ENCODE results near the gene NCKAP5. TPM values are rescaled to one million over a fixed set of nuclear protein-coding genes. Genes with fewer than 3 reads are reported as not detected.

The NCKAP5 gene
- total RNA-seq (2021; fragmentation: NEBNext Ultra II Directional; extraction: Animal tissue kit (Norgen Biotek cat#: 25700)) (0.46 and 0.86 TPM in 2 replicates), polyA plus RNA-seq (2011; rRNA removed) (0.13 and 0.27 TPM in 2 replicates), polyA minus RNA-seq (2011; rRNA and poly(A)+ RNA removed) (0.41 and 0.98 TPM in 2 replicates)
- 0.13 TPM for polyA plus RNA-seq (2011; cell fraction: cytosol; rRNA removed)
- 0.41 TPM for polyA plus RNA-seq (2011; cell fraction: nucleus; rRNA removed)
- polyA plus RNA-seq (2012, experiment 1 of 2): 0.23 to 0.33 TPM (median 0.28 TPM) in 4 replicates
- polyA plus RNA-seq (2012, experiment 2 of 2): not detected
- polyA plus RNA-seq (2013, experiment 1 of 2): 0.36 TPM
- 0.37 TPM for polyA plus RNA-seq (2013, experiment 2 of 2)
- polyA minus RNA-seq (2011; cell fraction: cytosol; rRNA and poly(A)+ RNA removed): 0.22 TPM
- polyA minus RNA-seq (2011; cell fraction: nucleus; rRNA and poly(A)+ RNA removed): 1.8 TPM
- long read RNA-seq, experiment 1: 0 reads
- long read RNA-seq, experiment 2: 0 reads

DNA sequence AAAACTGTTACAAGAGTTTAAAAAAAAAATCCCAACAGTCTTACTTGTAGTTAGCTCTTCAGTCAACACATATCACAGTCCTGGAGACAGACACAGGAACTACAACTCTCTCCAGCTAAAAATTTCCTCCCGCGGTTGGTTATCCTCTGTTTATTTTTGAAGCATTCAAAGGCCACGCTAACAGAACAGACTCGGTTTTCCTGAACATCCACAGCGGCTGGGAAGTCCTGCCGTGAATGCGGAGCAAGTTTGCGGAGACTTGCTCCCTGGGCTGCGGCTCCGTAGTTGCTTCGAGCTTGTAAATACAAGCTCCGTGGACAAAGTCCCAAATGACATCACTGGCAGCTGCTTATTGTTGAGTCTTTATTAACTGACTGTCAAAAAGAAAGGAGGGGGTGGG lies at the start of gene NCKAP5:
Gene NCKAP5, minus strand, starts transcription at position 292 of the 400 bp plus-strand sequence. CDS start 50,937 bp downstream, outside the sequence.
- no peak within 1 kb of the TSS for H2BK5ac ChIP-seq (ENCODE audit: low read depth, low read length)
- no peak within 1 kb of the TSS for H3K18ac ChIP-seq (ENCODE audit: extremely low read depth, low read length)
- no peak within 1 kb of the TSS for H2BK20ac ChIP-seq (ENCODE audit: low read length)
- H3K79me1 ChIP-seq (ENCODE audit: low read depth, low read length): no peaks in the 10 kb centered on the region
- H3K27ac ChIP-seq (ENCODE audit: low read depth, low read length): no peak within 1 kb of the TSS
- no peaks in the 10 kb centered on the region for H3K23me2 ChIP-seq (ENCODE audit: low read depth, low read length)
- H3K4me2 ChIP-seq (ENCODE audit: insufficient read depth in 1 of 2, low read depth in 2 of 2, low read length in 2 of 2): 0 out of 4 replicates have a peak within 1 kb of the TSS, but pooled peaks of 1 of the 2 experiments have one; percentile 11
- FAIRE-seq (no peak), DNase-seq (ENCODE audit: low read depth in 1 of 2, low spot score in 2 of 2) (no peak)
- H2AFZ ChIP-seq (ENCODE audit: low read length): no peak within 1 kb of the TSS
- no peak within 1 kb of the TSS for H2AK5ac ChIP-seq (ENCODE audit: low read depth, low read length)
- H2BK15ac ChIP-seq (ENCODE audit: low read length): no peak within 1 kb of the TSS
- CTCF ChIA-PET (ENCODE audit: partially characterized antibody): interaction anchor here (1.0 to 5.5 kb wide), 6 partner anchors 13 to 304 kb away, joined by 3 to 24 read pairs (median 4); no protein-coding TSS in a partner anchor
- H4K5ac ChIP-seq (ENCODE audit: insufficient read length, low read depth, low read length): no peak within 1 kb of the TSS
- no peak within 1 kb of the TSS for H3K56ac ChIP-seq (replicated peaks; ENCODE audit: insufficient read length, low read depth, low read length)
- H3K36me3 ChIP-seq (ENCODE audit: control insufficient read depth in 2 of 4, insufficient read depth in 4 of 4, low read length in 3 of 4): no peaks in the 10 kb centered on the region
- H3K9me3 ChIP-seq (ENCODE audit: insufficient read depth in 2 of 2, low read depth in 1 of 2, low read length in 1 of 2): no peaks in the 10 kb centered on the region
- no peak within 1 kb of the TSS for H3K23ac ChIP-seq (ENCODE audit: insufficient read length)
- H3K4me1 ChIP-seq (replicated peaks in 1 of 4; ENCODE audit: control insufficient read depth in 3 of 4, insufficient read depth in 4 of 4, low read length in 3 of 4): peaks cover 2 to 26% (median 11%) of the 10 kb centered on the region in 4 experiments; a peak in 5 of 7 replicates
- no peak within 1 kb of the TSS for H2BK120ac ChIP-seq (replicated peaks; ENCODE audit: low read depth, low read length)
- no peak within 1 kb of the TSS for H2BK12ac ChIP-seq (ENCODE audit: low read depth, low read length)
- H4K91ac ChIP-seq (replicated peaks; ENCODE audit: insufficient read length, low read length): no peak within 1 kb of the TSS
- H3K4ac ChIP-seq (replicated peaks; ENCODE audit: insufficient read length, low read depth, low read length): no peak within 1 kb of the TSS
- POLR2A ChIA-PET (ENCODE audit: partially characterized antibody): interaction anchor here (1.7 kb wide), 1 partner anchor 9 kb away, joined by 4 read pairs; no protein-coding TSS in a partner anchor
- H3K27me3 ChIP-seq (replicated peaks in 1 of 4; ENCODE audit: control insufficient read depth in 3 of 4, extremely low read depth in 1 of 4, insufficient read depth in 3 of 4, low read length in 3 of 4): no peaks in the 10 kb centered on the region; a peak in 1 of 7 replicates
- H3K14ac ChIP-seq (ENCODE audit: insufficient read length): no peak within 1 kb of the TSS
- no peak within 1 kb of the TSS for H3K9ac ChIP-seq (replicated peaks in 1 of 4; ENCODE audit: extremely low read depth in 1 of 4, low read depth in 3 of 4, low read length in 3 of 4)
- H4K20me1 ChIP-seq (replicated peaks in 1 of 2; ENCODE audit: control insufficient read depth in 1 of 2, insufficient read depth in 2 of 2, low read length in 2 of 2): no peaks in the 10 kb centered on the region
- TF ChIP-seq EZH2 (IDR thresholded peaks at IDR 0.05; ENCODE audit: low read depth, low read length, severe bottlenecking): no peak
- TF ChIP-seq NRF1 (IDR thresholded peaks at IDR 0.05; ENCODE audit: low read depth, low read length): no peak
- TF ChIP-seq RXRA (IDR thresholded peaks at IDR 0.05; ENCODE audit: insufficient read depth, low read depth, low read length): no peak
- TF ChIP-seq, protein P1, sequence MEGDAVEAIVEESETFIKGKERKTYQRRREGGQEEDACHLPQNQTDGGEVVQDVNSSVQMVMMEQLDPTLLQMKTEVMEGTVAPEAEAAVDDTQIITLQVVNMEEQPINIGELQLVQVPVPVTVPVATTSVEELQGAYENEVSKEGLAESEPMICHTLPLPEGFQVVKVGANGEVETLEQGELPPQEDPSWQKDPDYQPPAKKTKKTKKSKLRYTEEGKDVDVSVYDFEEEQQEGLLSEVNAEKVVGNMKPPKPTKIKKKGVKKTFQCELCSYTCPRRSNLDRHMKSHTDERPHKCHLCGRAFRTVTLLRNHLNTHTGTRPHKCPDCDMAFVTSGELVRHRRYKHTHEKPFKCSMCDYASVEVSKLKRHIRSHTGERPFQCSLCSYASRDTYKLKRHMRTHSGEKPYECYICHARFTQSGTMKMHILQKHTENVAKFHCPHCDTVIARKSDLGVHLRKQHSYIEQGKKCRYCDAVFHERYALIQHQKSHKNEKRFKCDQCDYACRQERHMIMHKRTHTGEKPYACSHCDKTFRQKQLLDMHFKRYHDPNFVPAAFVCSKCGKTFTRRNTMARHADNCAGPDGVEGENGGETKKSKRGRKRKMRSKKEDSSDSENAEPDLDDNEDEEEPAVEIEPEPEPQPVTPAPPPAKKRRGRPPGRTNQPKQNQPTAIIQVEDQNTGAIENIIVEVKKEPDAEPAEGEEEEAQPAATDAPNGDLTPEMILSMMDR (IDR thresholded peaks at IDR 0.05; ENCODE audit: control extremely low read depth in 1 of 3, insufficient read depth in 1 of 3, low read depth in 1 of 3, low read length in 3 of 3): no peak
- no peaks in the 10 kb centered on the region for H3K79me2 ChIP-seq (ENCODE audit: control insufficient read depth in 1 of 2, insufficient read depth in 2 of 2, low read length in 2 of 2)
- no peak within 1 kb of the TSS for H4K8ac ChIP-seq (ENCODE audit: extremely low read depth, insufficient read depth, low read length)
- H3K4me3 ChIP-seq (ENCODE audit: extremely low read depth in 1 of 4, insufficient read depth in 2 of 4, low read depth in 3 of 4, low read length in 4 of 4): 0 out of 8 replicates have a peak within 1 kb of the TSS, but pooled peaks of 1 of the 4 experiments have one; percentile 3
- 52% methylated on average over 12 of the region's 12 CpGs; no CpG with 5 or more reads in 1 of the 2 experiments for WGBS, 2 experiments (ENCODE audit: extremely low coverage in 1 of 2, insufficient coverage in 1 of 2, insufficient read length in 1 of 2, insufficient replicate concordance in 2 of 2, low coverage in 1 of 2, low lambda C conversion rate in 2 of 2, missing lambda C conversion rate in 1 of 2)
